Fibroblast of skin of right quadriceps (primary cell): ENCODE results near the gene OVCH1.
"Not testable (repeated sequence)": the region's sequence is repeated elsewhere in the genome, so short reads cannot be mapped to it uniquely, and the experiment has no call there.

Experiments used
- DNase-seq: peaks from one replicate; pipeline ENCODE4 v3.0.0-alpha.2; 2013

The OVCH1 gene

DNA sequence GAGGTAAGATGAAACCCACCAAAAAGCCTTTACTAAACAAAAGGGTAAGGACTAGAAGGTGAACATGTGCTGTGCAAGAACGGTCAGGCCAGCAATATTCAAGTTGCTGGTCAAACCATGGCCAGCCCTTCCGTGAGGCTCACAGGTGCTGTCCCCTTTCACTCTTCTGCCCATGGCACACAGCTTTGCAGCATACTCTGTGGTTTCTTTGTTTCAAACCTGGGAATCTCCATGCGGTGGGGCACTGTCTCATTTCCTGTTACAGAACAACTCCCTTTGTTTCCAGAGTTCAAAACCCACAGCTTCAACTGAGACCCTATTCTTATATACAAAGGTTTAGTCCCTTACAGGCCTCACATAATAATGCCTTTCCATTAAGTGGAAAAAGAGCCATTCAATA lies 1.7 kb upstream of the OVCH1 start:
- DNase-seq, result no peak

DNA sequence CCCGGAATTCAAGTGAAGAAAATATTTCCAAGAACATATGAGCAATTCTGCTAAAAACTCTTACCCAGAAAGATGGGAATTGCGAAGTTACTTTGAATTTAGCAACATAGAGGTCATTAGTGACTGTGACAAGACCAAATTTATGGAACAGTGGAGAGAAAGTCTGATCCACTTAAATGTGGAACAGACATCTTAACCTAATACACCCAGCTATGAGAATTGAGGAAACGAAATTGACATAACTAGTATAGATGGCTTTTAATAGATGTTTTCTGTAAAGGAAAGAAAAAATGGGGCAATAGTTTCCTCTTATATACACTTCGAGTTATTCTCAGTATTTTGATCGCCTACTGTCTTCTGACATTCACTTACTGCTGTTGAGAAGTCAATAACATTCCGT lies 4.6 kb downstream of the OVCH1 start:
- DNase-seq, result no peak

DNA sequence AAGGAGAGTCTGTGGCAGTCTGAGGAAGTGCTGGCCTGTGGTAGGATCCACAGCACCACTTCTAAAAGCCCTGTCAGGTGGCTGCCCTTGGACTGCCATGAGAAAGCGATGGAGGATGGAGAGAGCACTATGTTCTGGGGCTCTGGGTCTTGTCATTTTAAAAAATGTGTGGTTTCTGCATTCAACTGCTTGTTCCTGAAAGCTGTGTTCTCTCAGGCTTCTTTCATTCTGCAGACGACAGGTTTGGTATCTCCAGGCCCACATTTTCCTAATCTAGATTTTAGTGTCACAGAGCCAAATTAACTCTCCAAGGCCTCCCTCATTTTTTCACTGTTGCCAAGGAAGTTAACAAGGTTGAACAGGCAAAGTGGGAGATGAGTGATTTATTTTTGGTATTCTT lies 10.5 kb downstream of the OVCH1 start:
- no peak for DNase-seq

DNA sequence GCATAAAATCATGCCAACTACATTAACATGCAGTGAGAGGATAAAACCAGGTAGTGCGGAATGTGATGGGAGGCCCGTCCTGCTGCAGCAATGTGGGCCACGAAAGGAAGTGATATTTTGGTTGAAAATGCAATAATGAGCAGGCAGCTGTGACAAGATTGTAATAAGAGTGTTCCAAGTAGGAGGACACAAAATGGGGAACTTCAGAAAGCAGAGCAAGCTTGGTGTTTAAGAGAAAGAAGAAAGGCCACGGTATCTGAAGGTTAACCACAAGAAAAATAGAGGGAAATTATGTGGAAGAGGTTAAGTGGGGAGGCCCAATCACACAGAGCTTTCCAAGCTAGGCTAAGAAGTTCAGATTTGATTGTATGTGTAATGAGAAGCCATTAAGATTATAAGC lies 34.3 kb downstream of the OVCH1 start:
- no peak for DNase-seq

DNA sequence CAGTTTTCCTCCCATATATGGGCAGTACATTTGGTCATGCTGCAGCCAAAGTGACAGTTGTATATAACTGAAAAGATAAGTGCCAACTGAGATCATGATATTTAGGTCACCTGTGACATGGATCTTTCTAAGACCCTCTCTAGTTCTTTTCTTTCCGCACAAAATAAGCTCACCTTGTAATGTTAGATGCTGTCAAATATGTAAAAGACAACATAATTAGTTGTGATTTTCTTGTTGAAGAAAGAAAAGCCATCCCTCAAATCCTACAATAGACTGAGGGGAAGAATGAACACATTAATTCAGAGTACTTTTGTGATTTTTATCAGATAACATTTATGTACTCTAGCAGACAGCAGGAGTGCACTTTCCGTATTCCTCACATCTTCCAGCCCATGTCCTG lies 37.4 kb downstream of the OVCH1 start:
- no peak for DNase-seq

DNA sequence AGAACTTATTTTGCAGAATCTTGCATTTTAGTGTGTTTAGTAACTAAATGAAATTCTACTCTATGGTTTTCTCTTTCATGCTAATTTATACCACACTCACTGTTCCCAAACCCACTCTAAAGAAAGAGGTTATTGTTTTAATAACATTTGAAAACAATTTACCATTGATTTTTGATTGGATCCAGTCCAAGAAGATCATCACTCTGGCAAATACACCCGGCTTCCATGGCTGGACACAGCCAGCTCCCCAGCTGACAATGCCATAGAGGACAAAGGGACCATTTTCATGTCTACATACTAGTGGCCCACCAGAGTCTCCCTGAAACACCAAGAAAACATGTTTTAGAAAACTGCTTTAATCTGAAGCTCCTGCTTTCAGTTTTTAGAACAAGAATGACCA lies 42.4 kb downstream of the OVCH1 start:
- DNase-seq, result no peak

DNA sequence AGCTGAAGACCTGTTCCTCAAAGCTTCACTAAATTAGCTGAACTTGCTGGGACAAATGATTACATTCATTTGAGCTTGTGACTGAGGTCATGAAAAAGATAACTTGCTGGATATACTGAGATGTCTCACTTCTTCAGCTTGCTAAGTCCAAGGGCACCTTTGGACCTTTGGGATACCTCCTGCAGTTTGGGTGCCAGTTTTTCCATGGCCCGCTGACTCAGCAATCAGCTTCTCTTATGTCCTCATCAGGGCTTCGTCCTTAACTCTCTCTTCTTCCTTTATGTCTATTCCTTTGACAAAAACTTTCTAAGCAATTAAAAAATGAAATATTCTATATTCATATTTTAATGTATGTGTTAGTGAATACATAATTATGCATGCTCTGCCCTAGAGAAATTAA lies 45.6 kb downstream of the OVCH1 start:
- no peak for DNase-seq

DNA sequence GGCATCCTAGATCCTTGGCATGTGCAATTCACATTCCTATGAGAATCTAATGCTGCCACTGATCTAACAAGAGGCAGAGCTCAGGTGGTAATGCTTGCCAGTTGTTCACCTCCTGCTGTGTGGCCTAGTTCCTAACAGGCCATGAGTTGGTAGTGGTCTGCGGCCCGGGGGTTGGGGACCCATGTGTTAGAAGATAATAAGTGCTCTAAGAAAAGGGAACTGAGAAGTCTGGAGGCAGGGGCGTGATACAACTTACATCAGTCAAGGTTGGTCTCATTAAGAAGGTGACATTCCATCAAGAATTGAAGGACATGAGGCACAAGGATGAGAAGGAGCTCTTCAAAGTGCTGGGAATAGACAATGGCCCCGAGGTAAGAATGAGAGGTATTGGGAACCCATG lies 49.3 kb downstream of the OVCH1 start:
- no peak for DNase-seq

DNA sequence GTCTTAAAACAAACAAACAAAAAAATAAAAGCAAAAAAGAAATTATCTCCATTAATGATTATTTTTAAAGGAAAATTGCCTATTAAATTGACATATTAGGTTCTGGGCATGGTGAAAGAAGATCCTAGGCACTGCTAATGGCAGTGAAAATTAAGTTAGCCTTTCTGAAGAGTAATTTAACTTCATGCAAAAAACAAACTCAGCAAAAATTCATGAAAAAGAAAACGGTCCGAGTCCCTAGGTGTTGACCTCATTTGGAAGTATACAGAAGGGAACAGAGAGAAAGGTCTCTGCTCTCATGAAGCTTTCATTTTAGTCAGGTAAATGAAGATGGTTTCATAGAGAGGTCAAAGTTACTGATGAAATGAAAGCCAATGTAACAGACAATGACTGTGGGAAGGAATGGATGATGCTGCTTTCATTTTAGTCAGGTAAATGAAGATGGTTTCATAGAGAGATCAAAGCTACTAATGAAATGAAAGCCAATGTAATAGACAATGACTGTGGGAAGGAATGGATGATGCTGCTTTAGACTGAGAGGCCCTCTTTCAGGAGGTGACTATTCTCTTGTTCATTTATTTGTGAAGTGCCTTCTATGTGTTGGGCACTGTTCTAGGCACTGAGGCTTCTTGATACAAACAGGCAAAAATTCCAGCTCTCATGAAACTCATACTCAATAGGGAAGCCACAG lies 50.1 kb downstream of the OVCH1 start:
- DNase-seq, result no peak

DNA sequence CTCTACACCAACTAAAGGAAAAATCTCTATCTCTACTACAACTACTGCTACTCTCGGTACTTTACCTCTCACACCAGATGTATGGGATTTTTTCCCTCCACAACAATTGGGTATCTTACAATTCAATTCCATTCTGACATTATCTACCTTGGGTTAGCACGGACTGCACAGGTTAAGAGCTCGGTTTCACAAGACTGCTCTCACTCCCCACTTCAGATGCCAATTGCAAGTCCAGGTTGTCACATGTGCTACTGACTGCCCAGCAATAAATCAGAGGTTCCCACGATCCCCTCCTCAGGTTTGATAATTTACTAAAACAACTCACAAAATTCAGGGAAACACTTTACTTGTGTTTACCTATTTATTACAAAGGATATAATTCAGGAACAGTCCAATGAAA lies 58.0 kb downstream of the OVCH1 start:
- no peak for DNase-seq

DNA sequence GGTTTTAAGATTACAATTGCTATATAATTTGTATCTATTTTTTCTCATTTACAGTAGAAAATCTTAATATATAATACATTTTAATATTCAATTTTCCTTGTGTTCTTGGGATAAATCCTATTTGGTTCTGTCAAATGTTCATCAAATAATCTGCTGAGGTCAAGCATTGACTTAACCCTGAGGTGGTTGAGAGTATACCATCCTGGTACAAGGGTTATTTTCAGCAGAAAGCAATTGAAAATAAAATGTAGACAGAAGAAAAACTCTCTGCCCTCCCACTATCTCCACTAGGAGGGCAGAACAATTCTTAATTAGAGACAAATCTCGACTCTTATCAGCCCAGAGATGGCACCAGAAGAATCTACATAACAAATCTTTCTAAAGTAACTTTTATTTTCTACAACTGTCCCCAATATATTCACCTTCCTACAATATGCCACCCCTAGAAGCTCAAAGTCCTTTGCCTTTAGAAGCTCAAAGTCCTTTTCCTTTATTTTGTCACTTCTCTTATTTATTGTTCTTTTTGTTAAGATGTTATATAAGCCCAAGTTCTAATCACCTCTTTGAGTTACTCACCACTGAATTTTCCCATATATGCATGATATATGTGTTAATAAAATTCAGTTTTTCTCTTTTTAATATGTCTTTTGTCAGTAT lies 58.6 kb downstream of the OVCH1 start:
- no peak for DNase-seq

DNA sequence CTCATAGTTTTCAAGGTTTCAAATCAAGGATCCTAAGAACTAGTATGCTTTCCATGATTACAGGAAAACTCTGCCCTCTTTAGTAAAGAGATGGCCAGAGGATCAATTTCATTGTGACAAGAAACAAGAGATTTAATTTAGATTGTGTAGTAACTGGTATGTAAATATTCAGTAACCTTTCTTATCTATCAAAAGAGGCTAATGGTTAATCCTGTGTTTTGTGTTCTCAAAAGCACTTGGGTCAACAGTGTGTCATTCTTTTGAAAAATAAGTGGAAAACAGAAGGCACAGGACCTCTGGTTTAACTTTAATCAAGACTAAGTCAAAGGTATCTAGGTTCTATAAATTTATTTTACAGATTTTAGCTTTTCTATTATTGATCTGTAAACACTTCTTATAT lies 59.9 kb downstream of the OVCH1 start:
- no peak for DNase-seq

DNA sequence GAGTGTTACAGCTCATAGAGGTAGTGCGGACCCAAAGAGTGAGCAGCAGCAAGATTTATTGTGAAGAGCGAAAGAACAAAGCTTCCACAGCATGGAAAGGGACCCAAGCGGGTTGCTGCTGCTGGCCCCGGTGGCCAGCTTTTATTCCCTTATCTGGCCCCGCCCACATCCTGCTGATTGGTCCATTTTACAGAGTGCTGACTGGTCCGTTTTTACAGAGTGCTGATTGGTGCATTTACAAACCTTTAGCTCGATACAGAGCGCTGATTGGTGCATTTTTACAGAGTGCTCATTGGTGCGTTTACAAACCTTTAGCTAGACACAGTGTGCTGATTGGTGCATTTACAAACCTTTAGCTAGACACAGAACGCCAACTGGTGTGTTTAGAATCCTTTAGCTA lies 60.7 kb downstream of the OVCH1 start:
- DNase-seq, result not testable (repeated sequence)

DNA sequence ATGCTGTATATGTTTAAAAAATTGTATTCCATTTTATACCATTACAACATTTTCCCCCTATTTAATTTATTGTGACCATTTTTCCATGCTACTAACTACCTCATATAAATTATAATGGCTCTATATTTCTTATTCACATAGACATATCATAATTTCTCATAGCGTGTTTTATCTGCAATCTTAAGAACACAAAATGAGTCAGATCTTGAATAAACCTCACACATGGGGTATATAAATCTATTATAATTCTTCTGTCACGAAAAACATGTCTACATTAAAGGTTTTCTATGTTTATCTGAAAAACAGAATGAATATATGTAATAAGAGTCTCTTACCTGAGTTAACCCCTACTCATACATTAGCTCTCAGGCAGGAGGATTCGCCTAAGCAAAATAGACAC lies 66.0 kb downstream of the OVCH1 start:
- DNase-seq, result no peak

DNA sequence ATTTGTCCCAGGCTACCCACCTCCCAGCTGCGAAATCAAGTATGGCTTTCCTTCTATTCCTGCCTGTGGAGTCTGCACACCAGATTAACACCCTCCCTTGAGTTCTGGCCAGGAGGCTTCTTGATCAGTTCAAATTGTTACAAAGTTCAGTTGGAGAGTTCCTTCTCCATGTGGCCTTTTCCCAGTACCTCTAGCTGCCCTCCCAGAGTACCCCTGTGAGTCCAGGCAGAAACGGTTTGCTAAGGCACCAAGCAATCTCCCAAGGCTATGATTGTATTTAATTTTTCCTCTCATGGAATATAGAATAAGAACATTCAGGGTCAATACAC lies 66.8 kb downstream of the OVCH1 start:
- DNase-seq, result no peak

DNA sequence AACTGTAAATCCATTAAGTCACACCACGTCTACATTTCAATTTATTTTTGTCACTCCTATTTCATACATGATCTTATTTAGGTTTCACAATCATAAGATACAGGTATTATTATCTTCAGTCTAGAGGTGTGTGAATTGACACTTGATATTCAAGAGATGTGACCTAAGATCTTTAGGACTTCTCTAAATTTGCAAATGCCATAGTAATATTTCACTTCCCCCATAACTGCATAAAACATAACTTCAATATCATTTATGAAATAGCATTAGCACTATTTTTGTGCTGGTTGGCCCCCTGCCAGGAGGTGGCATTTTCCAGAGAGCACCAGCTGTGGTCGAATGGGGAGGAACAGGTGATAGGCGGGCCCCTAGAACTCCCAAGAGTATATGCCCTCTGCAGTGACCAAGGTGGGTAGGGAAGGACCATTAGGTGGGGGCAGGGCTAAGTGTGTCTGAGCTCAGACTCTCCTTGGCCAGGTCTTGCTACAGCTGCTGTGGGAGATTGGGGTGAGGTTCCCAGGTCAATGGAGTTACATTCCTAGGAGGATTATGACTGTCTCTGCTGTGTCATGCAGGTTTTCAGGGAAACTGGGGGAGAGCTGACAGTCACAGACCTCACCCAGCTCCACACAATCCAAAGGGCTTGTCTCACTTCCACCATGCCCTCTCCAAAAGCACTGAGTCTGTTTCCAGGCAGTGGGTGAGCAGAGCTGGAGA lies 67.3 kb downstream of the OVCH1 start:
- DNase-seq, result no peak

DNA sequence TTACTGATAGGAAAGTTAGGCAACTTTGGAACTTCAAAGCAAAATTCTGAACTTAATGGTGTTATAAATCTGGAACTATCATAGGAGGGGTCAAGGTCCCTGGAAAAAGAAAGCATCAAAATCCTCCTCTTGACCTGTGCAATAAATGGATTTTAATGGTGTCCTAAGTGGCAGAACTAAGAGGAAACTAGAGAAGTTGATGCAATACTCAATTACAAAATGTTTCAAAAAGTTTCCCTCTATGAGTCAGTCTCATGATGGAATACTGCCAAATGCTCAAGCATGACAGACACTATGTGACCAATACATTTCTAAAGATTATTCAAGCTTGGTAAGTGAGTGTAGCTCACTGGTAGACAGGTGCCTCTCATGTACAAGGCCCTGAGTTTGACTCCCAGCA lies 68.9 kb downstream of the OVCH1 start:
- DNase-seq, result peak; percentile 66

DNA sequence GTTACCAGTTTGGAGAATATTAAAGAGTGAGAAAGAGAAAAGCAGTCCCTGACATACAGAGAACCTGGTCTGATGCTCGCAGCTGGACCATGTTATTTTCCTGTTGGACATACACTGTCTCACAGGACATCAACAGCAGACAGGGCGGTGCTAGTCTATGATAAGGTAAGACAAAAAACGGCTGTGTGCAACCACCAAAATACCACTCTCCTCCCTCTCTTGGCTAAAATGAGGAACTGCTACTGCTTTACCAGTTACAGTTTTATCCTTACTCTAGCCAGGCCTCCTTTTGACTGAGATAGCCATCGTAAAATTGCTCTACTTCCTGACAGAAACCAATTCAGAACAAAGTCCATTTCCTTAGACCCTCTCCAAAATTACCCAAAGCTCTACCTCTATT lies 69.5 kb downstream of the OVCH1 start:
- no peak for DNase-seq

DNA sequence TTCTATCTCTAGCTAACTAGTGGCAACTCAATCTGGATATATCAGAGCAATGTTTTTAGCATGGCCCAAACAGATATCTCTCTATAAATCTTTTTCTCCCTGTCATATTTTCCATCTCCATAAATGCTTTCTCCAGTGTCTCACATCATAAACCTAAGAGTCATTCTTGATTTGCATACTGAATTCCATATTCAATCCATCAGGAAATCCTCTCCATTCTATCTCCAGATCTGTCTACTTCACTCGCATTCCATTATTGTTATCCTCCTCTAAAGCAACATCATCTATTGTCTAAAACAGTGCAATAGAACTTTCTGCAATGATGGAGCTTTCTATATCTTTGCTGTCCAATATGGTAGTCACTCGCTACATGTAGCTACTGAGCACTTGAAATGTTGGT lies 71.0 kb downstream of the OVCH1 start:
- DNase-seq, result no peak

DNA sequence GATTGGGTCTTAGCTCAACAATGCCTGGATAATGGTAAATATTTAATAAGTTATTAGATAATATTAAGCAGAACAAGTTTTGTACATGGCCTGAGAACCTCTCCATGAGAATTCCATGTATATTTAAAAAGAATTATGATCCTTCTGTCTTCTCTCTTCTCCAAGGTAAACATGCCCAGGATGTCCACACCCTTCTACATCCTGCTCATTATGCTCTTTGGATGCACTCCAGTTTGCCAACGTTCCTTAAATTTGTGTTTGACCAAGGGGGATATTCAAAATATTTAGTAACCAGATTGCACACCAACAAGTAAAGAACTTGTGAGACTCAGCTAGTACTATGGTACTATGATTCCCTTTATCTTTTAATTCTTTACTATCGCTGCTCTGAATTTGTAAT lies 71.8 kb downstream of the OVCH1 start:
- DNase-seq, result no peak

DNA sequence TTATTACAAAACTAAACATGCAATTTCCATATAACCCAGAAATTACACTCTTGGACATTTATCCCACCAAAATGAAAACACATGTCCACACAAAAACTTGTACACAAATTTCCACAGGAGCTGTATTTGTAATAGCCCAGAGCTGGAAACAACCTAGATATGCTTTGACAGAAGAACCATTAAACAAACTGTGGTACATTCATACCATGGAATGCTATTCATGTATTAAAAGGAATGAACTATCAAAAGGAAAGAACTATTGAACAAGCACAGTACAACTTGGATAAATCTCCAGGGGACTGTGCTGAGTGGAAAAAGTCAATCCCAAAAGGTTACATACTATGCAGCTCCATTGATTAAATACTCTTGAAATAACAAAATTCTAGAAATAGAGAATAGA lies 80.7 kb downstream of the OVCH1 start:
- DNase-seq, result no peak

DNA sequence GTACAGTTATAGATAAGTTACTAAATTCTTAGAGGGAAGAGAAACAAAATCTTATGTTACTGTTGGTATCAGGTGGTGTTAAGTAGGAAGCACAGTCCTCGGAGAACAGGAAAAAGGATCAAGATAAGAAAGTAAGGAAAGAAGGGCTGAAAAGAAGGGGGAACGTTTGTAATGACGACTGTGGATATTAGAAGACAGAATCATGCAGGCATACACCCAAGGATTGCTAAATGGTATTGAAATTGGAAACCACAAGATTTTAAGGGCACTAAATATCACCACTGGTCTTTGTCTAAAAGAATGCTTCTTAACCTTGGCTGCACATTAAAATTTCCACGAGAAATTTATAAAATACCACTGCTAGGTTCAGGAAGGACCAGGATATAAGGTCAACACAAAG lies 82.4 kb downstream of the OVCH1 start:
- no peak for DNase-seq

DNA sequence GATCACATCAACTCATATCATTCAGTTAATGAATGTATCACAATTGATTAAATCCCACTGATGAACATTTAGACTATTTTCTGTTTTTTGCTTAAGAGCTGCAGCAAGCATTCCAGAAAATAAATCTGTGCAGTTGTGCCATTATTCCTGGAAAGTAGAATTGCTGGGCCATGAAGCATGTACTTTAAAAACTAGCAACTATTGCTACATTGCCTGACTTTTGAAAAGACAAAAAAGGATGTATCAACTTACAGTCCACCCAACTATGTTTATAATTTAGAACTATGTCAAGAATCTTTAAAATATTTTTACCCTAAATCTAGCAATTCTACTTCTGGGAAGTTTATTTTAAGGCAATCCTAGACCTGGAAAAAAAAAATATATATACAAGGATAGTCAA lies 83.1 kb downstream of the OVCH1 start:
- no peak for DNase-seq

DNA sequence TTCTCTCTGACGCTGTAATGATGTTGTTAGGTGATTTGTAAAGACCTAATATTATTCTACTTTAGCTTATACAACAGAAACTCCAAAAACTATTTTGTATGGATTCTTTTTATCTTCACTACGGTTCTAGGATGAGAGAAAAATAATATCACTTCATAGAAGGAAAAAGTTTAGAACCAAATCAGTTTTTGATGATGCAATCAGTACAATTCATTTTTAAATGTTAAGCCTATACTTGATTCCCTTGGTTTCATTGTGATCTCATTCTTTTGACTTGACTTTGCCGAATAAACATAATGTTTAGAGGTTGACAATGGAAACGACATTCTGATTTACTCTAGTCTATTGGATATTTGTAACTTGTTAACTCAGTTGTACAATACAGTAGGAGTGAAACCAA lies 91.9 kb downstream of the OVCH1 start:
- no peak for DNase-seq

DNA sequence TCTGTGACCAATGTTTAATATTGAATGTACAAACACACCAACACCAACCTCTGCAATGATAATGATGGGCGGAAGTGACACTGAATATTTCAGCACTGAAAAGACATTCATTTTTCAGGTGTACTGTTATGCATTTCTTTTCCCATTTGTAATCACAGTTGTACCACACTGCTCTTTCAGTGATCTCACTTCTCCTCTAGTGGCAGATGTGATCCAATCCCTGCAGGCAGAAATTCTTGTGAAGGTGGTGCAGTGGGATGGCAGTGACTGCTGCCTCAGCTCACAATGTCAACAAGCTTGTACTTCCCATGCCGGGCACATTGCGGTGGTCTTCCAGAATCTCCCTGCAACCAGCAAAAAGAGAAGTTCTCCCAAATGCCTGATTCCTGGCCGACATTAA lies 93.5 kb downstream of the OVCH1 start:
- DNase-seq, result no peak
